CMK (cell line): ENCODE measurements around the gene PTPRM.
"Not testable (repeated sequence)": the region's sequence is repeated elsewhere in the genome, so short reads cannot be mapped to it uniquely, and the experiment has no call there.

Source experiments
- DNase-seq: peaks from one replicate; pipeline ENCODE4 v3.0.0-alpha.2; 2010; ENCODE audit warnings: low read depth

PTPRM gene

DNA sequence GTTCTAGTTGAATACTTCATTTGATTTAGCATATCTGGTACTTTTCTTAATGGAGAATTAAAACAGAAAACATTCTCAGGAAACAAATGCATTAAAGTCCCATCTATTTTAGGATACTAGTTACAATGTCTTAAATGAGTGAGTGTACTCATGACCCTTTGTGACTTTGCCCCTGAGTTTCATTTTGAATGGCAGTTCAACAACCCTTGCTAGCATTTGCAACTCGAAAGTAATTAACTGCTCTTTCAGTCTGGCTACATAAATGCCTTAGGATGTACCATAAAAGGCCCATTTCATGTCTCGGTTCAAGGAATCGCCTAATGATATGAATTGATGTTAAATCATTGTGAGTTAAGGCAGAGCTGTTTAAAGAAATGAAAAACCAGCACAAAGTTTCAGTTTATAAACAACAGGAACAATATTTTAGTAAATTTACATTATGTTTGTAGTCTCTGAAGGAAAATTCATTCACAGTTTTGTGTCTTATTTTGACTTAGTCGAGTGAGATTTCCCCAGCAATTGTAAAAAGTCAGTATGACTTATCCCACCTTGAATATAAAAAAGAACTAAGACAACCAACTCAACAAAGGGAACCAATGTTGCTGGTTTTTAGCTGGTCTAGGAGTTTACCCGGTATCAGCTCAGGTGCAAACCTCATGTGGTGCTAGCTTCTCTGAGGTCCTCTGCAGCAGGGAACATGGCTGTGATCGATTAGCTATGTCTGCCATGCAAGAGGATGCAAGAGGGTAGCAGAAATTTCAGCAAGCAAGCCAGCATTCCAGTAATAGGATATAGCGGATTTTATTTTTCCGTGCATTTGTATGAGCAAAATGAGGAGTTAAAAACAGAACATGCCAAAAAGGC, 386.2 kb downstream of the PTPRM start:
- DNase-seq, result no peak

- DNase-seq, result no peak
Observed at GRCh38 chr18:7954238-7954637, 387.1 kb downstream of the PTPRM start.

GRCh38 chr18:7955175-7955574, 388.1 kb downstream of the PTPRM start:
- no peak for DNase-seq

GRCh38 chr18:7957297-7957696, 390.2 kb downstream of the PTPRM start:
- no peak for DNase-seq

GRCh38 chr18:7958081-7958896, 391.2 kb downstream of the PTPRM start:
- DNase-seq, result no peak

GRCh38 chr18:7958897-7959146, 391.7 kb downstream of the PTPRM start:
- no peak for DNase-seq

GRCh38 chr18:7966682-7967081, 399.6 kb downstream of the PTPRM start:
- not testable (repeated sequence) for DNase-seq

GRCh38 chr18:7974200-7974874, 407.2 kb downstream of the PTPRM start:
- no peak for DNase-seq

DNA sequence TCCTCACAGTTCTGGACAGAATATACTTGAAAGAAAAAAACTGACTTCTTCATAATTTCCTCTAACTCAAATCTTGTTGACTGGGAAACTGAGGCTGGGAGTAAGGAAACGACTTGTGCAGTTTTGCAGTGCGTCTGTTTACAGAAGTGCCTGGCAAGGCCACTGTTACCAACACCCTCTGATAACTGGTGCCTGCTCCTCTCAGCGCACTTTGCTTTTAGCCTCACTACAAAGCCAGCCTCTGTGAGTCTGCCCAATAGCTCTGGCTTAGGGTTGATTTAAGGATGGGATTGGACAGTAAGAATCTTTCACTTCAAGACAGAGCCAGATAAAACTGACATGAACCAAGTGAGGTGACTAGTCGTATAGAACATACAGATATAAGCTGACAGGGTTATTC, 410.8 kb downstream of the PTPRM start:
- no peak for DNase-seq

- no peak for DNase-seq
Observed at GRCh38 chr18:7978834-7979233, 411.7 kb downstream of the PTPRM start.

DNA sequence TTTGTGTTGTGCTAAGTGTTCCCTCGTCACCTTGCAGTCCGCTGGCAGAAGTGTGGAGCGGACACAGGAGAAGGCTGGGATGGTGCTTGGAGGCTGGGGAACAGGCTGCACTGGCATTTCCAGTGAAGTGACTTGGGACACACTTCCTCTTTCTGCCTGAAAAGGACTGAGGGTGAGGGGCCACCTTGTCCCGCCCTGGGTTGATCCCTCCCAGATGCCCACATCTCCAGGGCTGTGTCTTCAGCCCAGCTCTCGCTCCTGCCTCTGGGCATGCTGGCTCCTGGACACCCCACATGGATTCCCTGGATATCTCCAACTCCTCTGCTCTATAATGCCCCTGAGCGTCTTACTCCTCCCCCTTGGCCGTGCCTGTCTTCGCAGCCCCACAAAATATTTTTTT, 412.6 kb downstream of the PTPRM start:
- no peak for DNase-seq

DNA sequence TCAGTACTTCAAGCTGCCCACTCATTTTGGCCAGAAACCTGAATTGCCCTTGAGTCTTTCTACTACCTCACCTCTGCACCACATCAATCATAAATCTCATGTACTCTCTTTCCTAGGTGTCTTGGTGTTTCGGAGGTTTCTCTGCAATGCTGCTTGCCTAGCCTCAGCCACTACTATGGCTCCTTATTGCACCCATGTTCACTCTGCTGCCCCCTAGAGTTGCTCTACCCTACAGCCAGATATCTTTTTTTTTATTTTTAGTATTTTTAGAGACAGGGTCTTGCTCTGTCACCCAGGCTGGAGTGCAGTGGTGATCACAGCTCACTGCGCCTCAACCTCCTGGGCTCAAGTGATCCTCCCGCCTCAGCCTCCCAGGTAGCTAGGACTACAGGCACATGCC, 413.0 kb downstream of the PTPRM start:
- DNase-seq, result no peak

DNA sequence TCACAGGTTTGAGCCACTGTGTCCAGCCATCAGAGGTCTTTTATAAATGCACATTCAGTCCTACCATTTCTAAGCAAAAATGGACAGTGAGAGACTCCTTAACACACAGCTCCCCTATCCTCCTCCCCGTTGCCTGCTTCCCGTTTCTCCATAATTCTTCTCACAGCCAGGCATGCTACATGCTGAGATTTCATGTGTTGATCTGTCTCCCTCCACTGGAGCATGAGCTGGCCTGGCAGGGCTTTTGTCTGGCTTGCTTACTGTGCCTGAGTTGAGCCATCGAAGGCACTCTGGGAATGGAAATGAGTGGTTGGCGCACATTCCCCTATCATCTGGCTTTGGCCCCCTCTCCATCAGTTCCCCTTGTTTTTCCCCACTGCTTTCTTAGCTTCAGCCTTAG, 413.5 kb downstream of the PTPRM start:
- no peak for DNase-seq

GRCh38 chr18:7982216-7982615, 415.1 kb downstream of the PTPRM start:
- DNase-seq, result no peak

- DNase-seq, result no peak
Observed at GRCh38 chr18:7987284-7987976, 420.3 kb downstream of the PTPRM start.

GRCh38 chr18:7990670-7991069, 423.6 kb downstream of the PTPRM start:
- no peak for DNase-seq

- no peak for DNase-seq
Observed at GRCh38 chr18:8001711-8002301, 434.7 kb downstream of the PTPRM start.

- DNase-seq, result no peak
Observed at GRCh38 chr18:8003878-8004675, 437.0 kb downstream of the PTPRM start.

GRCh38 chr18:8004792-8005191, 437.7 kb downstream of the PTPRM start:
- no peak for DNase-seq

DNA sequence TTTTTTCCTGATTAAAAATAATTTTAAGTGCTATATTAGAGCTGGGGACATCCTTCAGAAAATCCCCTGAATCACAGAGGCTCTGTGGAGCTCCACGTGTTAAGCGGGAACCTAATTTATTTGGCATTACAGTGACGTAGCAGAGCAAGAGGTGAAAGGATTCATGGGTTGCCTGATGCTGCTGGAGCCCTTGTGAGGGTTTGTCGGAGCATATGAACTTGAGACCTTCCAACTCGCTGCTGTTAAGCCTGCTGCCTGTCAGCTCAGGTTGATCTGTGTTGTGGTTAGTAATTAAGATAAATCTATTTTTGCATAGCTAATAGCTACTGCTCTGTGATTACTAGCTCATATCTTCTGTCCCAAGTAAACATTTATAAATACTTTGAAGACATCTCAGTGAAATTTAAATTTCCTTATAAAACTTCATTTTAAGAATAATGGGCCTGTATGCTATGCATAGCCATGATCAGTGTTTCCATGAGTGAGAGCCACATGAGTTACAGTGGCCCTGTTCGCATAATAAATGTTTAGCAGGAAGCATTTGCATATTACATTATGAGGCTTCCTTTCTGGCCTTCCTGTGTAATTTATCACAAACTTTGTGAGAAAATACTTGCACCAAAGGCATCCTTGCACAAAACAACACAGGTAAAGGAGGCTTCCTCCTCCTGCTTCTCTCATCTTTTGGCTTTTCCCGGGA, 438.9 kb downstream of the PTPRM start:
- no peak for DNase-seq

GRCh38 chr18:8006979-8007378, 439.9 kb downstream of the PTPRM start:
- no peak for DNase-seq
